ENCODE results near the gene ZSCAN31. TPM values are rescaled to one million over a fixed set of nuclear protein-coding genes. Genes with fewer than 3 reads are reported as not detected.

Gene ZSCAN31
- total and polyA plus RNA-seq, 9 of the 15 experiments (the other 6 are each of a cell fraction or from before 2014, with no cell fraction given) = 3.9 to 12.1 (median 7.0) TPM

- TF ChIP-seq ZNF408 (CRISPR knock-in tag; IDR thresholded peaks at IDR 0.05; ENCODE audit: low read depth) = no peak
- 0 out of 2 replicates have a peak, but pooled peaks have one; percentile 6 for TF ChIP-seq EP400 (IDR thresholded peaks at IDR 0.05)
- no peak for TF ChIP-seq HMGXB4 (CRISPR knock-in tag; IDR thresholded peaks at IDR 0.05)
- TF ChIP-seq PKNOX1 (IDR thresholded peaks at IDR 0.05) = peak; percentile 81
- no peak for TF ChIP-seq KHSRP (IDR thresholded peaks at IDR 0.05)
- TF ChIP-seq NFIC (IDR thresholded peaks at IDR 0.05) = peak; percentile 11; the same call in 1 of the 2 replicates
- TF ChIP-seq SP2 (IDR thresholded peaks at IDR 0.05; ENCODE audit: extremely low read depth, low read depth, low read length, poor library complexity, severe bottlenecking) = no peak
- TF ChIP-seq SOX6 (IDR thresholded peaks at IDR 0.05) = peak; percentile 69; the same call in 1 of the 2 replicates
- no peak for TF ChIP-seq KLF13 (tag; IDR thresholded peaks at IDR 0.05; ENCODE audit: borderline replicate concordance, low read depth)
- peak; percentile 17 for TF ChIP-seq E2F8 (IDR thresholded peaks at IDR 0.05; ENCODE audit: low read depth, partially characterized antibody)
- no peak for TF ChIP-seq MEF2A (IDR thresholded peaks at IDR 0.05; ENCODE audit: control insufficient read depth, low read depth, low read length)
- TF ChIP-seq MITF (IDR thresholded peaks at IDR 0.05) = peak; percentile 51; the same call in 1 of the 2 replicates
- no peak for TF ChIP-seq BRF2 (IDR thresholded peaks at IDR 0.05; ENCODE audit: borderline replicate concordance, insufficient read depth, insufficient read length)
- TF ChIP-seq MTA2 (IDR thresholded peaks at IDR 0.05; ENCODE audit: low read depth) = 0 out of 2 replicates have a peak, but pooled peaks have one; percentile 15
Observed at GRCh38 chr6:28343898-28344677, 8.1 kb upstream of the ZSCAN31 start (continued).

All from K562 (cell line).